Liver (tissue), 3 donors: ENCODE results near the gene ZNF440.

Experiments used
- TAF1 ChIP-seq: conservative IDR thresholded peaks from 2 replicates; pipeline ENCODE4 v1.6.1; 2016; ENCODE audit warnings: antibody characterized with exemption, mild to moderate bottlenecking
- TF ChIP-seq, protein P1 (sequence below): fragments of 150-350 bp; IDR thresholded peaks from 2 replicates; pipeline ENCODE4 v1.5.1; 2017; ENCODE audit warnings: improper control_type of control experiment, low read depth, low read length; ENCODE audit not compliant: missing input control
- donor health status: healthy.
- donor health status: healthy.

- TF ChIP-seq, protein P1, sequence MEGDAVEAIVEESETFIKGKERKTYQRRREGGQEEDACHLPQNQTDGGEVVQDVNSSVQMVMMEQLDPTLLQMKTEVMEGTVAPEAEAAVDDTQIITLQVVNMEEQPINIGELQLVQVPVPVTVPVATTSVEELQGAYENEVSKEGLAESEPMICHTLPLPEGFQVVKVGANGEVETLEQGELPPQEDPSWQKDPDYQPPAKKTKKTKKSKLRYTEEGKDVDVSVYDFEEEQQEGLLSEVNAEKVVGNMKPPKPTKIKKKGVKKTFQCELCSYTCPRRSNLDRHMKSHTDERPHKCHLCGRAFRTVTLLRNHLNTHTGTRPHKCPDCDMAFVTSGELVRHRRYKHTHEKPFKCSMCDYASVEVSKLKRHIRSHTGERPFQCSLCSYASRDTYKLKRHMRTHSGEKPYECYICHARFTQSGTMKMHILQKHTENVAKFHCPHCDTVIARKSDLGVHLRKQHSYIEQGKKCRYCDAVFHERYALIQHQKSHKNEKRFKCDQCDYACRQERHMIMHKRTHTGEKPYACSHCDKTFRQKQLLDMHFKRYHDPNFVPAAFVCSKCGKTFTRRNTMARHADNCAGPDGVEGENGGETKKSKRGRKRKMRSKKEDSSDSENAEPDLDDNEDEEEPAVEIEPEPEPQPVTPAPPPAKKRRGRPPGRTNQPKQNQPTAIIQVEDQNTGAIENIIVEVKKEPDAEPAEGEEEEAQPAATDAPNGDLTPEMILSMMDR: no peak
- TF ChIP-seq TAF1: no peak
Measured at GRCh38 chr19:11783767-11784166, 30.3 kb upstream of the ZNF440 start.
